Ramos (cell line): Measurements from ENCODE around the gene ATP2B2.
"Not testable (repeated sequence)": the region's sequence is repeated elsewhere in the genome, so short reads cannot be mapped to it uniquely, and the experiment has no call there.

Source experiments
- in situ Hi-C: fragments of 300-500 bp; cut with MboI; formaldehyde crosslinking; loops from one replicate; pipeline ENCODE4 v1.14.3; 2022; ENCODE audit warnings: low sequenced_read_pairs; ENCODE audit not compliant: unreplicated experiment

Gene ATP2B2

GRCh38 chr3:10394491-10395025, 110.8 kb downstream of the ATP2B2 start:
- in situ Hi-C loops, result no loop called here

- in situ Hi-C loops, result no loop called here
These were observed 111.9 kb downstream of the ATP2B2 start for GRCh38 chr3:10393514-10393913.

- in situ Hi-C loops, result no loop called here
These were observed 112.4 kb downstream of the ATP2B2 start for GRCh38 chr3:10392906-10393461.

- in situ Hi-C loops, result no loop called here
These were observed 113.1 kb downstream of the ATP2B2 start for GRCh38 chr3:10392244-10392643.

- in situ Hi-C loops, result no loop called here
These were observed 114.0 kb downstream of the ATP2B2 start for GRCh38 chr3:10391391-10391790.

GRCh38 chr3:10390641-10391373, 114.6 kb downstream of the ATP2B2 start:
- in situ Hi-C loops, result no loop called here

GRCh38 chr3:10389995-10390394, 115.4 kb downstream of the ATP2B2 start:
- in situ Hi-C loops, result no loop called here

GRCh38 chr3:10389339-10389738, 116.0 kb downstream of the ATP2B2 start:
- in situ Hi-C loops, result no loop called here

GRCh38 chr3:10387881-10388609, 117.3 kb downstream of the ATP2B2 start:
- in situ Hi-C loops, result no loop called here

GRCh38 chr3:10386121-10386520, 119.3 kb downstream of the ATP2B2 start:
- in situ Hi-C loops, result no loop called here

- in situ Hi-C loops, result no loop called here
These were observed 120.6 kb downstream of the ATP2B2 start for GRCh38 chr3:10384541-10385360.

- in situ Hi-C loops, result no loop called here
These were observed 121.5 kb downstream of the ATP2B2 start for GRCh38 chr3:10383850-10384248.

- in situ Hi-C loops, result no loop called here
These were observed 122.2 kb downstream of the ATP2B2 start for GRCh38 chr3:10382892-10383849.

GRCh38 chr3:10382445-10382844, 122.9 kb downstream of the ATP2B2 start:
- in situ Hi-C loops, result not testable (repeated sequence)

- in situ Hi-C loops, result no loop called here
These were observed 124.0 kb downstream of the ATP2B2 start for GRCh38 chr3:10381336-10381735.

GRCh38 chr3:10380906-10381305, 124.5 kb downstream of the ATP2B2 start:
- in situ Hi-C loops, result no loop called here

- in situ Hi-C loops, result no loop called here
These were observed 125.4 kb downstream of the ATP2B2 start for GRCh38 chr3:10379961-10380360.

- in situ Hi-C loops, result no loop called here
These were observed 126.2 kb downstream of the ATP2B2 start for GRCh38 chr3:10379161-10379560.

- in situ Hi-C loops, result no loop called here
These were observed 126.6 kb downstream of the ATP2B2 start for GRCh38 chr3:10378742-10379141.
